RWPE2 (cell line): ENCODE results near the gene SVIL.
"Not testable (repeated sequence)": the region's sequence is repeated elsewhere in the genome, so short reads cannot be mapped to it uniquely, and the experiment has no call there.

Experiments
- ATAC-seq: fragments of 200-7000 bp; cut with Tn5 transposase; 3 replicates; pipeline ENCODE4 v1.9.1; 2021; ENCODE audit warnings: low read depth
- DNase-seq: peaks from one replicate; pipeline ENCODE4 v3.0.0-alpha.2; 2020; ENCODE audit warnings: low spot score
- H3K27ac ChIP-seq: fragments of 450-650 bp; 2 replicates; pipeline ENCODE4 v1.5.1; 2017; ENCODE audit warnings: mild to moderate bottlenecking; ENCODE audit not compliant: poor library complexity, severe bottlenecking
- H3K27me3 ChIP-seq: fragments of 250-450 bp; sonication (Bioruptor Pico); 2 replicates; pipeline ENCODE4 v1.5.1; 2021; ENCODE audit warnings: mild to moderate bottlenecking, moderate library complexity; ENCODE audit not compliant: insufficient read depth, poor library complexity, severe bottlenecking
- H3K36me3 ChIP-seq: fragments of 250-450 bp; sonication (Bioruptor Pico); 2 replicates; pipeline ENCODE4 v1.5.1; 2020; ENCODE audit warnings: low read depth, mild to moderate bottlenecking, moderate library complexity
- H3K4me1 ChIP-seq: fragments of 250-450 bp; sonication (Bioruptor Pico); 2 replicates; pipeline ENCODE4 v1.5.1; 2021; ENCODE audit warnings: mild to moderate bottlenecking, moderate library complexity; ENCODE audit not compliant: insufficient read depth, poor library complexity, severe bottlenecking
- H3K4me3 ChIP-seq: fragments of 250-450 bp; sonication (Bioruptor Pico); 2 replicates; pipeline ENCODE4 v1.5.1; 2021; ENCODE audit warnings: mild to moderate bottlenecking, moderate library complexity; ENCODE audit not compliant: severe bottlenecking
- H3K9me3 ChIP-seq: fragments of 250-450 bp; sonication (Bioruptor Pico); 2 replicates; pipeline ENCODE4 v1.5.1; 2021; ENCODE audit warnings: mild to moderate bottlenecking, moderate library complexity; ENCODE audit not compliant: severe bottlenecking
- CTCF ChIP-seq: fragments of 450-650 bp; IDR thresholded peaks from one replicate; pipeline ENCODE4 v1.5.1; 2017; ENCODE audit warnings: mild to moderate bottlenecking, moderate library complexity; ENCODE audit not compliant: poor library complexity, severe bottlenecking

SVIL gene

GRCh38 chr10:29585488-29585976 lies 49.2 kb downstream of the SVIL start:
- ATAC-seq (peak; percentile 50; the same call in 1 of the 3 replicates), DNase-seq (no peak)
- Histone ChIP-seq H3K27ac (no peak overlapping the region), H3K4me3 (no peak overlapping the region), H3K9me3 (no peaks in the 10 kb centered on the region), H3K36me3 (no peaks in the 10 kb centered on the region), H3K27me3 (no peaks in the 10 kb centered on the region), H3K4me1 (peaks cover 22% of the 10 kb centered on the region)
- TF ChIP-seq CTCF, result no peak

GRCh38 chr10:29584436-29584835 lies 50.3 kb downstream of the SVIL start:
- no peak for DNase-seq
- H3K27ac ChIP-seq, result no peak overlapping the region
- no peak for TF ChIP-seq CTCF

GRCh38 chr10:29583674-29584073 lies 51.1 kb downstream of the SVIL start:
- DNase-seq (no peak), ATAC-seq (no peak)
- H3K36me3 ChIP-seq, result no peaks in the 10 kb centered on the region
- H3K27me3 ChIP-seq, result no peaks in the 10 kb centered on the region
- no peak for TF ChIP-seq CTCF
- no peak overlapping the region for H3K27ac ChIP-seq
- peaks cover 5% of the 10 kb centered on the region for H3K4me1 ChIP-seq
- no peaks in the 10 kb centered on the region for H3K9me3 ChIP-seq
- H3K4me3 ChIP-seq, result no peak overlapping the region

More at GRCh38 chr10:29584436-29584835, 50.3 kb downstream of the SVIL start:
- H3K9me3 ChIP-seq, result no peaks in the 10 kb centered on the region
- peaks cover 12% of the 10 kb centered on the region for H3K4me1 ChIP-seq
- no peaks in the 10 kb centered on the region for H3K36me3 ChIP-seq
- H3K4me3 ChIP-seq, result no peak overlapping the region
- no peak for ATAC-seq
- no peaks in the 10 kb centered on the region for H3K27me3 ChIP-seq

- H3K4me1 ChIP-seq, H3K4me3 ChIP-seq, H3K9me3 ChIP-seq, H3K27me3 ChIP-seq, H3K27ac ChIP-seq, H3K36me3 ChIP-seq, ATAC-seq, DNase-seq: not testable (repeated sequence)
These were observed 52.0 kb downstream of the SVIL start for GRCh38 chr10:29582769-29583168.

GRCh38 chr10:29579455-29579970 lies 55.3 kb downstream of the SVIL start:
- no peak for TF ChIP-seq CTCF
- no peak overlapping the region for H3K4me3 ChIP-seq
- ATAC-seq, result no peak

More at GRCh38 chr10:29579455-29579970, 55.3 kb downstream of the SVIL start:
- no peaks in the 10 kb centered on the region for H3K36me3 ChIP-seq
- no peak overlapping the region for H3K27ac ChIP-seq
- DNase-seq, result no peak
- no peaks in the 10 kb centered on the region for H3K27me3 ChIP-seq
- H3K4me1 ChIP-seq, result peaks cover 10% of the 10 kb centered on the region
- H3K9me3 ChIP-seq, result no peaks in the 10 kb centered on the region
